ENCODE results near the gene AKAP13. TPM values are rescaled to one million over a fixed set of nuclear protein-coding genes. Genes with fewer than 3 reads are reported as not detected.

The AKAP13 gene
- total and polyA plus RNA-seq, 2 of the 8 experiments (the other 6 are each of a cell fraction or from before 2014, with no cell fraction given) = 14.0 to 46.2 TPM

DNA sequence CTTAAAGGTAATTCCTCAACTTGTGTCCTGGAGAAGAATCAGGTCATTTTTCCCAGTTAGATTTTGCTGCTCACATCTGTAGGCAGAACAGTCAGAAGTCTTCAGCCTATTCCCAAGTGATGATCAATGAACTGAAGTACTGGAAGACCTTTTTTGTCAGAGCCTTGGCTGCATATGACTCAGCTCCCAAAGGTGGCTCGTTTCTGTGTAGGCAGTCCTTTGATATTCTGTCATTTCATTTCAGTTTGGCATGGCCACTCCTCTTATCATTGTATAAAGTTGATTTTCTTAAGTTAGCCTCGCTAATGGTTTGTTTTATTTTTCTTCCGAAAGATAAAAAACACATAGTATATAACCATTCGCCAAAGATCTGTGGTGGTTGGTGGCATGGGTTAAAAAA, 323.7 kb downstream of the AKAP13 start:
- no peak overlapping the region for H2AFZ ChIP-seq (ENCODE audit: low read length)
- ChIA-PET CTCF (ENCODE audit: partially characterized antibody) (interaction anchor here (1.2 kb wide), 1 partner anchor 408 kb away, joined by 3 read pairs; no protein-coding TSS in a partner anchor), POLR2A (ENCODE audit: partially characterized antibody) (no interaction called here)
- H3K4me2 ChIP-seq (ENCODE audit: insufficient read depth in 1 of 2, low read depth in 2 of 2, low read length in 2 of 2) = no peak overlapping the region
- H3K79me1 ChIP-seq (ENCODE audit: low read depth, low read length) = no peaks in the 10 kb centered on the region
- H3K23me2 ChIP-seq (ENCODE audit: low read depth, low read length) = no peaks in the 10 kb centered on the region
- H4K20me1 ChIP-seq (replicated peaks in 1 of 2; ENCODE audit: control insufficient read depth in 1 of 2, insufficient read depth in 2 of 2, low read length in 2 of 2) = peaks cover 0 to 7% of the 10 kb centered on the region in 2 experiments
- peaks cover 0 to 4% (median under 1%) of the 10 kb centered on the region in 4 experiments; a peak in 2 of 8 replicates for H3K36me3 ChIP-seq (ENCODE audit: control insufficient read depth in 2 of 4, insufficient read depth in 4 of 4, low read length in 3 of 4)
- no peak overlapping the region for H3K4me3 ChIP-seq (ENCODE audit: extremely low read depth in 1 of 4, insufficient read depth in 2 of 4, low read depth in 3 of 4, low read length in 4 of 4)
- no peak overlapping the region for H3K18ac ChIP-seq (ENCODE audit: extremely low read depth, low read length)
- FAIRE-seq (no peak), DNase-seq (ENCODE audit: low read depth in 1 of 2, low spot score in 2 of 2) (no peak)
- no peak overlapping the region for H3K56ac ChIP-seq (replicated peaks; ENCODE audit: insufficient read length, low read depth, low read length)
- H3K4ac ChIP-seq (replicated peaks; ENCODE audit: insufficient read length, low read depth, low read length) = no peak overlapping the region
- H4K5ac ChIP-seq (ENCODE audit: insufficient read length, low read depth, low read length) = no peak overlapping the region
- no peak overlapping the region for H2BK20ac ChIP-seq (ENCODE audit: low read length)
- H3K27me3 ChIP-seq (replicated peaks in 1 of 4; ENCODE audit: control insufficient read depth in 3 of 4, extremely low read depth in 1 of 4, insufficient read depth in 3 of 4, low read length in 3 of 4) = no peaks in the 10 kb centered on the region
- no peak overlapping the region for H3K23ac ChIP-seq (ENCODE audit: insufficient read length)
- H4K8ac ChIP-seq (ENCODE audit: extremely low read depth, insufficient read depth, low read length) = no peak overlapping the region
- WGBS, 2 experiments (ENCODE audit: extremely low coverage in 1 of 2, insufficient coverage in 1 of 2, insufficient read length in 1 of 2, insufficient replicate concordance in 2 of 2, low coverage in 1 of 2, low lambda C conversion rate in 2 of 2, missing lambda C conversion rate in 1 of 2) = 90% methylated on average over 4 of the region's 4 CpGs; no CpG with 5 or more reads in 1 of the 2 experiments
- H2AK5ac ChIP-seq (ENCODE audit: low read depth, low read length) = no peak overlapping the region
- no peak overlapping the region for H2BK120ac ChIP-seq (replicated peaks; ENCODE audit: low read depth, low read length)
- no peak overlapping the region for H2BK12ac ChIP-seq (ENCODE audit: low read depth, low read length)
- peaks cover 0 to 5% (median 0%) of the 10 kb centered on the region in 4 experiments; a peak in 4 of 7 replicates for H3K4me1 ChIP-seq (replicated peaks in 1 of 4; ENCODE audit: control insufficient read depth in 3 of 4, insufficient read depth in 4 of 4, low read length in 3 of 4)
- no peak overlapping the region for H2BK5ac ChIP-seq (ENCODE audit: low read depth, low read length)
- H3K14ac ChIP-seq (ENCODE audit: insufficient read length) = no peak overlapping the region
- H4K91ac ChIP-seq (replicated peaks; ENCODE audit: insufficient read length, low read length) = no peak overlapping the region
- H2BK15ac ChIP-seq (ENCODE audit: low read length) = no peak overlapping the region
- no peaks in the 10 kb centered on the region for H3K9me3 ChIP-seq (ENCODE audit: insufficient read depth in 2 of 2, low read depth in 1 of 2, low read length in 1 of 2)
- no peaks in the 10 kb centered on the region for H3K79me2 ChIP-seq (ENCODE audit: control insufficient read depth in 1 of 2, insufficient read depth in 2 of 2, low read length in 2 of 2)
- no peak overlapping the region for H3K27ac ChIP-seq (ENCODE audit: low read depth, low read length)
- H3K9ac ChIP-seq (replicated peaks in 1 of 4; ENCODE audit: extremely low read depth in 1 of 4, low read depth in 3 of 4, low read length in 3 of 4) = no peak overlapping the region; a peak in 1 of 7 replicates
- TF ChIP-seq GTF2F1 (IDR thresholded peaks at IDR 0.05; ENCODE audit: borderline replicate concordance, low read depth, low read length) (no peak), PHF8 (conservative IDR thresholded peaks at IDR 0.05; ENCODE audit: low read depth, low read length) (no peak), CBX5 (IDR thresholded peaks at IDR 0.05; ENCODE audit: low read depth, low read length) (no peak), HDAC6 (IDR thresholded peaks at IDR 0.05; ENCODE audit: low read depth, low read length) (no peak), CREB1 (IDR thresholded peaks at IDR 0.05) (no peak)

All from H1 (cell line).